ENCODE data around the gene PEF1.

PEF1 gene

DNA sequence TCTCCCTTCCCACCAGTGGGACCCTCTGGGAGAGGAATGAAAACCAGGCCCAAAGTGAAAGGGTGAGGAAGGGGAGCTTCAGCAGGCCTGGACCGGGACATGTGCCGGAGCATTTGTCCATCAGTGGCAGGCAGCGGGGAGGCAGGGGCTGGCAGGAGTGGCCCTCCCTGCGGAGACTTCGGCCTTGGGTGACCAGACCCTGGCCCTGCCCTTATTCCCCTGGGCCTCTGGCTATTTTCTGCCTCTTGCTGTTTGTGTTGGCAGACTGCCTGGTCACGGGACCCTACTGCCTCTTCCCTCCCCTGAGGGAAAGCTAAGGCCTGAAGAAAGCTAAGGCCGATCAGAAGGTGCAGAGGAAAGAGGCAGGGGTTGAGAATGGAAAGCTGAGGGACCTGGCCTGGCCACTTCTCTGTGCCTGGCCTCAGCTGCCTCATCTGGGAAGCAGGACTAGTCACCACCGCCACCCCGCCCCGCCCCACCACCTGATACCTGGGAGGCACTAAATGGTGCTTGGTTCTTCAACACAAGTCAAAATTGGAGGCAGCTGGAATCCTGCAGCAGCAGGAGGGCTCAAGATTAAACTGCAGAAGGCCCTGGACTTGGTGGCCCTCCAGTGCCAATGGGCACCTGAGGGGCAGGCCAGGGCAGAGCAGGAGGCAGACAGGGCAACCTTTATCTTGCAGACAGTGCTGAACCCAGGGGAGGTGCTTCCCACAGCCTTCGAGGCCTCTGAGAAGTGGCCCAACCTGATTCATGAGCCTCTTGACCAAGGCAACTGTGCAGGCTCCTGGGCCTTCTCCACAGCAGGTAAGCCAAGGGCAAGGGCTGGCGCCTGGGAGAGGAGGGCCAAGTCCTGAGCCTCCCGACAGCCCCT, 60.4 kb downstream of the PEF1 start:
- peak; percentile 60 for DNase-seq

DNA sequence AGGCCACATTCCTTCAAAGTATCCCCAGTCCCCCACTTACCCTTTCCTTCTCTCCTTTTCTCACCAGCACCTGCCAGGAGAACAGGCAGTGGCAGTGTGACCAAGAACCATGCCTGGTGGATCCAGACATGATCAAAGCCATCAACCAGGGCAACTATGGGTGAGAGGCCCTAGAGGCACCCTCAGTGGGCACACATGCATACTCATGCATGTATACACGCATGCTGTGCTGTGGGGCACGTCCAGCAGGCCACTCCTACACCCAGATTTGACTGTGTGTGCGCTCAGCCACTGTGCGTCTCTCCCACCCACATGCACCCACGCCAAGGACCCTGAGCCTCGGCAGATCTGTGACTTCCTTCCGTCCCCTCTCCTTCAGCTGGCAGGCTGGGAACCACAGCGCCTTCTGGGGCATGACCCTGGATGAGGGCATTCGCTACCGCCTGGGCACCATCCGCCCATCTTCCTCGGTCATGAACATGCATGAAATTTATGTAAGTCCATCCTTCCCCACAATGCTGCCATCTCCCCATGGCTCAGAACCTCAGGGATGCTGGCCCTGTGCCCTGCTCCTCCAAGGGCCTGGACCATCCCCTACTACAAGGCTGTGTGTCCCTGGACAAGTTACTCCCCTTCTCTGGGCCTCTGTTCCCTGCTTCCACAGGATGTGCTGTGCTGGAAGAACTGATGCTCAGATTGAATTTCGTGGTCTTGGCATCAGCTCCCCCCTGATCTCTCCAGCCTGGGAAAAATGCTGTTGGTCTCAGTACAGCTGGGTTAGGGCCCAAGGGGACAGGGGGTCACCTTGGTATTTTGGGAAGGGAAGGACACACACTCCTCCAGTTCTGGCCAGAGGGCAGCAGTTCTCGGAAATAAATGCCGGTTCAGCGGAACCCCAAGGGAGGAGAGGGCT, 61.3 kb downstream of the PEF1 start:
- DNase-seq = no peak

DNA sequence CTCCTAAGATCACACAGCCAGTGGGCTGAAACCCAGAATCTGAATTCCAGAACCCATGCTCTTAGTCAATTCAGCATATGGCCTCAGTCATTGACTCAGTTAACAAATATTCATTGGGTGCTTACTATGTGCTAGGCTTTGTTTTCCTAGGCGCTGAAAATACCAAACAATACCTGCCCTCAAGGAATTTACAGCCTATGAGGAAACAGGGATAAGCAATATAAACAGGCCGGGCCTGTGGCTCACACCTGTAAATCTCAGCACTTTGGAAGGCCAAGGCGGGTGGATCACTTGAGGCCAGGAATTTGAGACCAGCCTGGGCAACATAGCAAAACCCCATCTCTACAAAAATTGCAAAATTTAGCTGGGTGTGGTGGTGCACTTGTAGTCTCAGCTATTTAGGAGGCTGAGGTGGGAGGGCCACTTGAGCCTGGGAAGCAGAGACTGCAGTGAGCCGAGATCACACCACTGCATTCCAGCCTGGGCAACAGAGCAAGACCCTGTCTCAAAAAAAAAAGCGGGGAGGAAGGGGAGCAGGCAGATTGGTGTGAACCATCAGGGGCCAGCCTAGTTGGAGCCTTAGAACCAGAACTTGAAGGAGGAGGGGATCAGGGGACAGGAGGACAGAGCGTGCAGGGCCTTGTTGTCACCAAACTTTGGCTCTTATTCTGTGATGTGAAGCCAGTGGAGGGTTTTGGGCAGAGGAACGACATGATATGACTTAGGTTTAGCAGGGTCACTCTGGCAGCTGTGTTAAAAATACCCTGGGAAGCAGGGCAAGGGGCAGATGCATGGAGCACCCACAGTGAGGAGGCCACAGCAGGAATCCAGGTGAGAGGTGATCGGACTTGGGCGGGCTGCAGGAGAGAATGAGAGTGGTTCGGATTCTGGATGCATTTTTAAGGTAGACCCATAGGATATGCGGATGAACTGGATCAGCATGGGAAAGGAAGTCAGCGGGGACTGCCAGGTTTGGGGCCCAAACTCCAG, 62.6 kb downstream of the PEF1 start:
- no peak for DNase-seq

DNA sequence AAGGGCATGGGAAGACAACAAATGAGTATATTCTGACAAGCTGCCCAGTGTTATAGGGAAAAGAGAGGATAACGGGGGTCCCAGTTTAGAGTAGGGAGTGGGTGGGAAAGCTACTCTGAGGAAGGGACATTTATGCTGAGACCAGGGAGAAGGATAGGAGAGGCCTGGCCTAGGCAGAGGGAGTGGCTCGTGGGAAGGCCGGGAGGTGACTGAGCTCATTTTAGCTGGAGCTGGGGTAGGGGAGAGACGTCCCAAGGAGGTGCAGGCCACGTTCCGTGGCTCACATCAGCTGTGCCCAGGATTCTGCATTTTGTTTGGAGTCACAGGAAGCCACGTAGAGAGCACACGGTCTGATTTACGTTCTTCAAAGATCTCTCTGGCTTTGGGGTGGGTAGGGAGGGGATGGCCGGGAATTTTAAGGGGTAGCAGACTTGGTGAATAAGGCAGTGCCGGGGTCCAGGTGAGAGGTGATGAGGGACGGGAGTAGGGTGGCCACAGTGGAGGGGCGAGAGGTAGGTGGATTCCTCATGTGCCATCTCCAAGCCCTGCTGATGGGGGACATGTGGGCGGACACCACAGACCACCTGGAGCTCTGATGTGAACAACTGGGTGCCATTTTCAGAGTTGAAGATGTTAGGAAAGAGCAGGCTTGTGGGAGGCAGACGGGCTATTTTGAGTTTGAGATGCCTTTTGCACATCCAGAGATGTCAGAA, 63.6 kb downstream of the PEF1 start:
- no peak for DNase-seq

DNA sequence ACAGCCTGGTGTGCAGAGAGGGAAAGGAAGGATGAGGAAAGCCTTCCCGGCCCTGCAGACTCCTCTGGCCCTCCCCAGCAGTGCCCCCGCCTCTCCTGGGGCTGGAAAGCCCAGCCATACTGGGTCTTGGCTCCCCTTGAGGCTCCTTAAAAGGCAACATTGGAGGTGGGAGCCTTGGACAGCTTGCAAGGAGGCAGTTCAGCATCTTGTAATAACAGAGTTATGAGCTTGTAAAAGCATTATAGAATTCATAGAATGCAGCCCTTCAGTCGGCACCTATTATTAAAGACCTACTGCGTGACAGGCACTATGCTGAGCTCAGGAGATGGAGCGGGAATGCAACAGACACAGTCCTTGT, 64.2 kb downstream of the PEF1 start:
- peak; percentile 83 for DNase-seq
